K562 (cell line): ENCODE data around the gene YPEL1. TPM values are rescaled to one million over a fixed set of nuclear protein-coding genes. Genes with fewer than 3 reads are reported as not detected.

ENCODE experiments used
- E2F3 ChIP-seq: fragments of 250-450 bp; sonication (Bioruptor Pico); IDR thresholded peaks from 2 replicates; pipeline ENCODE4 v1.4.0; 2020; ENCODE audit warnings: mild to moderate bottlenecking
- GABPB2 ChIP-seq: fragments of 250-450 bp; sonication (Bioruptor Pico); conservative IDR thresholded peaks from 2 replicates; pipeline ENCODE4 v1.5.1; 2021; ENCODE audit warnings: mild to moderate bottlenecking
- HSF4 ChIP-seq: fragments of 250-450 bp; sonication (Bioruptor Pico); IDR thresholded peaks from 2 replicates; pipeline ENCODE4 v2.1.2; 2022; ENCODE audit warnings: mild to moderate bottlenecking, moderate library complexity, borderline replicate concordance
- IRF2 ChIP-seq: sonication (generic); formaldehyde crosslinking; IDR thresholded peaks from 2 replicates; pipeline ENCODE4 v1.8.1; 2022; ENCODE audit warnings: mild to moderate bottlenecking, missing genetic modification reagents
- MYNN ChIP-seq, 2 experiments: sonication (generic); formaldehyde crosslinking in 1 of 2; IDR thresholded peaks; 2 replicates each; pipeline versions ENCODE4 v1.5.0 to v1.6.1; 2016 to 2020; ENCODE audit warnings: antibody characterized with exemption in 1 of 2, missing genetic modification reagents in 1 of 2
- NR4A1 ChIP-seq, 2 experiments: fragments of 250-450 bp in 1 of 2; fragments of 450-650 bp in 1 of 2; sonication (Bioruptor Pico) in 1 of 2; IDR thresholded peaks; 2 replicates each; pipeline versions ENCODE4 v1.4.0 to v1.6.1; 2016 to 2020; ENCODE audit warnings: mild to moderate bottlenecking in 2 of 2, missing compliant biosample characterization in 1 of 2, missing genetic modification characterization in 1 of 2, moderate library complexity in 1 of 2
- PHB ChIP-seq: fragments of 250-450 bp; sonication (Bioruptor Pico); IDR thresholded peaks from 2 replicates; pipeline ENCODE4 v1.5.0; 2021
- PRMT5 ChIP-seq: sonication (generic); formaldehyde crosslinking; IDR thresholded peaks from 2 replicates; pipeline ENCODE4 v1.5.0; 2020; ENCODE audit warnings: missing genetic modification reagents
- RBFOX2 ChIP-seq: fragments of 200-400 bp; formaldehyde crosslinking; IDR thresholded peaks from 2 replicates; pipeline ENCODE4 v1.6.1; 2017; ENCODE audit warnings: low read depth, mild to moderate bottlenecking, low read length, moderate library complexity
- RERE ChIP-seq: sonication (generic); formaldehyde crosslinking; IDR thresholded peaks from 2 replicates; pipeline ENCODE4 v1.8.0; 2023; ENCODE audit warnings: missing genetic modification reagents, mild to moderate bottlenecking, borderline replicate concordance
- ZC3H4 ChIP-seq: sonication (generic); formaldehyde crosslinking; IDR thresholded peaks from 2 replicates; pipeline ENCODE4 v1.9.0; 2021; ENCODE audit warnings: missing genetic modification reagents, borderline replicate concordance
- ZNF395 ChIP-seq: fragments of 200-800 bp; sonication (Bioruptor generic); IDR thresholded peaks from 2 replicates; pipeline ENCODE4 v1.6.1; 2017; ENCODE audit warnings: missing genetic modification characterization, missing compliant biosample characterization
- ZNF699 ChIP-seq: fragments of 250-450 bp; sonication (Bioruptor Pico); IDR thresholded peaks from 2 replicates; pipeline ENCODE4 v1.8.0; 2021; ENCODE audit warnings: mild to moderate bottlenecking, moderate library complexity; ENCODE audit not compliant: insufficient replicate concordance
- polyA plus RNA-seq, 8 experiments: library from polyadenylated mRNA; depleted of rRNA in 4 of 8; stranded (reverse) in 5 of 8; unstranded in 3 of 8; fragments of >200 nt; fragmentation: Nextera tagmentation in 2 of 8; fragmentation: Illumina TruSeq in 1 of 8; extraction: Ambion mirVana in 2 of 8; extraction: Trizol in 1 of 8; gene quantifications; 2 replicates each; pipeline versions ENCODE4 v1.2.1 to v1.2.3, GENCODE V29; 2011 to 2014; ENCODE audit warnings: inconsistent platforms in 1 of 8, missing spikeins in 1 of 8
- total RNA-seq, 7 experiments: library from RNA; depleted of rRNA in 6 of 7; stranded (reverse); fragments of >200 nt in 6 of 7; fragmentation: Illumina TruSeq in 2 of 7; extraction: Trizol in 2 of 7; gene quantifications; 2 replicates each; pipeline versions ENCODE4 v1.2.1 to v1.2.3, GENCODE V29; 2011 to 2021; ENCODE audit warnings: low replicate concordance in 1 of 7
- TF ChIP-seq, protein P1 (sequence below): sonication (generic); formaldehyde crosslinking; IDR thresholded peaks from 2 replicates; pipeline ENCODE4 v1.8.0; 2022; ENCODE audit warnings: mild to moderate bottlenecking, missing genetic modification reagents
- TF ChIP-seq, protein P2 (sequence below): sonication (generic); formaldehyde crosslinking; IDR thresholded peaks from 2 replicates; pipeline ENCODE4 v1.9.0; 2022; ENCODE audit warnings: mild to moderate bottlenecking, missing genetic modification reagents
- TF ChIP-seq, protein P3 (sequence below): conservative IDR thresholded peaks from 2 replicates; pipeline ENCODE4 v1.6.1; 2011; ENCODE audit warnings: low read depth, mild to moderate bottlenecking, low read length; ENCODE audit not compliant: control insufficient read depth

The YPEL1 gene
- total and polyA plus RNA-seq, 9 of the 15 experiments (the other 6 are each of a cell fraction or from before 2014, with no cell fraction given) = 0.07 to 2.2 (median 0.46) TPM

DNA sequence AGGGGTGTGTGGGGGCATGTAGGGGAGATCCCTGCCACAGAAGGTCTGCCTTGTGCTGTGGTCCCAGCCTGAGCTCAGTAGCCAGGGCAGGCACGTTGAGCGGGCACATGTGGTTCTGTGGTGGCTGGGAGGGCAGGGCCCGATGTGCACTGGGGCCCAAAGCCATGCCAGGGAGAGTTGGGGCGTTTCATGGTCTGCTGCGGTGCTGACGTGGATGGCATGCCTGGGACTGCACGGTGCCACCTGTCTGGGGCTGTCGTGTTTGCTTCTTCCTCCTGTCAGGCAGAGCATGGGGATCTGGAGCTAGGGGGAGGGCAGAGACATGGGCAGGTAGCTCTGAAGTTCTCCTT lies 50.5 kb downstream of the YPEL1 start (continued):
- TF ChIP-seq ZNF395 (CRISPR knock-in tag) = peak; percentile 22; the same call in 1 of the 2 replicates
- TF ChIP-seq ZNF699 = peak; percentile 26
- no peak for TF ChIP-seq IRF2 (CRISPR knock-in tag)
- peak; percentile 67 for TF ChIP-seq RBFOX2
- peak; percentile 61; the same call in 1 of the 2 replicates for TF ChIP-seq NR4A1 (CRISPR knock-in tag; IDR thresholded peaks at IDR 0.05)
- no peak for TF ChIP-seq NR4A1 (tag; IDR thresholded peaks at IDR 0.05)
- TF ChIP-seq, protein P1, sequence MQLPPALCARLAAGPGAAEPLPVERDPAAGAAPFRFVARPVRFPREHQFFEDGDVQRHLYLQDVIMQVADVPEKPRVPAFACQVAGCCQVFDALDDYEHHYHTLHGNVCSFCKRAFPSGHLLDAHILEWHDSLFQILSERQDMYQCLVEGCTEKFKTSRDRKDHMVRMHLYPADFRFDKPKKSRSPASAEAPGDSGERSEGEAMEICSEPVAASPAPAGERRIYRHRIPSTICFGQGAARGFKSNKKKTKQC (CRISPR knock-in tag) = 0 out of 2 replicates have a peak, but pooled peaks have one; percentile 71
- 0 out of 2 replicates have a peak, but pooled peaks have one; percentile 43 for TF ChIP-seq E2F3 (CRISPR knock-in tag)
- TF ChIP-seq, protein P2, sequence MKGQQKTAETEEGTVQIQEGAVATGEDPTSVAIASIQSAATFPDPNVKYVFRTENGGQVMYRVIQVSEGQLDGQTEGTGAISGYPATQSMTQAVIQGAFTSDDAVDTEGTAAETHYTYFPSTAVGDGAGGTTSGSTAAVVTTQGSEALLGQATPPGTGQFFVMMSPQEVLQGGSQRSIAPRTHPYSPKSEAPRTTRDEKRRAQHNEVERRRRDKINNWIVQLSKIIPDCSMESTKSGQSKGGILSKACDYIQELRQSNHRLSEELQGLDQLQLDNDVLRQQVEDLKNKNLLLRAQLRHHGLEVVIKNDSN (CRISPR knock-in tag) = 0 out of 2 replicates have a peak, but pooled peaks have one; percentile 33
- TF ChIP-seq RERE = no peak
- 0 out of 2 replicates have a peak, but pooled peaks have one; percentile 11 for TF ChIP-seq PRMT5 (CRISPR knock-in tag)
- no peak for TF ChIP-seq HSF4 (CRISPR knock-in tag)
- TF ChIP-seq, protein P3, sequence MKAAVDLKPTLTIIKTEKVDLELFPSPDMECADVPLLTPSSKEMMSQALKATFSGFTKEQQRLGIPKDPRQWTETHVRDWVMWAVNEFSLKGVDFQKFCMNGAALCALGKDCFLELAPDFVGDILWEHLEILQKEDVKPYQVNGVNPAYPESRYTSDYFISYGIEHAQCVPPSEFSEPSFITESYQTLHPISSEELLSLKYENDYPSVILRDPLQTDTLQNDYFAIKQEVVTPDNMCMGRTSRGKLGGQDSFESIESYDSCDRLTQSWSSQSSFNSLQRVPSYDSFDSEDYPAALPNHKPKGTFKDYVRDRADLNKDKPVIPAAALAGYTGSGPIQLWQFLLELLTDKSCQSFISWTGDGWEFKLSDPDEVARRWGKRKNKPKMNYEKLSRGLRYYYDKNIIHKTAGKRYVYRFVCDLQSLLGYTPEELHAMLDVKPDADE = peak; percentile 21; the same call in 1 of the 2 replicates
- peak; percentile 64; the same call in 1 of the 2 replicates for TF ChIP-seq GABPB2 (CRISPR knock-in tag)
- 0 out of 2 replicates have a peak, but pooled peaks have one; percentile 25 for TF ChIP-seq ZC3H4 (CRISPR knock-in tag)
- TF ChIP-seq MYNN (IDR thresholded peaks at IDR 0.05) = no peak
- no peak for TF ChIP-seq MYNN (CRISPR knock-in tag; IDR thresholded peaks at IDR 0.05)
- TF ChIP-seq PHB (CRISPR knock-in tag) = peak; percentile 8; the same call in 1 of the 2 replicates
